Measurements from ENCODE around the gene IL27RA.
"Not testable (repeated sequence)": the region's sequence is repeated elsewhere in the genome, so short reads cannot be mapped to it uniquely, and the experiment has no call there.

- not testable (repeated sequence) for TF ChIP-seq CTCF, POLR2A (IDR thresholded peaks at IDR 0.05)
Measured at GRCh38 chr19:14026652-14027192, 4.8 kb upstream of the IL27RA start.

Measured in uterus (tissue), 2 donors.